CD4-positive, alpha-beta T cell (primary cell): ENCODE results near the gene EVA1A. TPM values are rescaled to one million over a fixed set of nuclear protein-coding genes. Genes with fewer than 3 reads are reported as not detected.

Experiments
- ATAC-seq: fragments of 200-7000 bp; cut with Tn5 transposase; one replicate; pipeline ENCODE4 v1.10.0; 2022; ENCODE audit warnings: mild to moderate bottlenecking; ENCODE audit not compliant: poor library complexity
- CTCF ChIA-PET: fragments of 350-600 bp; sonication (Branson Sonifier 250); formaldehyde crosslinking; loops from one replicate; lab custom pipeline; 2021; ENCODE audit warnings: antibody characterized with exemption, inconsistent platforms; lab: Charles Lee
- POLR2A ChIA-PET: fragments of 350-600 bp; sonication (Branson Sonifier 250); formaldehyde crosslinking; loops from one replicate; lab custom pipeline; 2021; ENCODE audit warnings: antibody characterized with exemption, inconsistent platforms; lab: Charles Lee
- DNase-seq, 14 experiments: peaks; one replicate each; pipeline ENCODE4 v3.0.0-alpha.2; 2013 to 2020; ENCODE audit warnings: mixed read lengths in 2 of 14
- H3K27ac ChIP-seq, 2 donors: one replicate each; pipeline versions ENCODE4 v1.5.1 to v1.7.0; 2013; ENCODE audit warnings: low read length in 2 of 2, low read depth in 1 of 2, mild to moderate bottlenecking in 1 of 2
- H3K27me3 ChIP-seq, 2 experiments: 1 replicate in 1 of 2; 2 replicates in 1 of 2; pipeline versions ENCODE4 v1.6.1 to v1.7.0; 2013; ENCODE audit warnings: low read length in 2 of 2, control low read depth in 1 of 2, mild to moderate bottlenecking in 1 of 2, moderate library complexity in 1 of 2; ENCODE audit not compliant: insufficient read depth in 2 of 2, control insufficient read depth in 1 of 2
- H3K36me3 ChIP-seq: one replicate; pipeline ENCODE4 v1.6.1; 2013; ENCODE audit warnings: low read length, control low read depth; ENCODE audit not compliant: insufficient read depth
- H3K4me1 ChIP-seq: one replicate; pipeline ENCODE4 v1.6.1; 2013; ENCODE audit warnings: low read length, control low read depth; ENCODE audit not compliant: insufficient read depth
- H3K4me3 ChIP-seq: one replicate; pipeline ENCODE4 v1.5.1; 2013; ENCODE audit warnings: mild to moderate bottlenecking, low read length, moderate library complexity
- H3K9me3 ChIP-seq, 2 experiments: 1 replicate in 1 of 2; 2 replicates in 1 of 2; pipeline versions ENCODE4 v1.6.1 to v1.7.0; 2013; ENCODE audit warnings: low read length in 2 of 2, mild to moderate bottlenecking in 2 of 2, control low read depth in 1 of 2, moderate library complexity in 1 of 2; ENCODE audit not compliant: control insufficient read depth in 1 of 2, insufficient read depth in 1 of 2
- H3K27ac Mint-ChIP-seq: one replicate; pipeline ENCODE4 v1.8.0; 2020; ENCODE audit warnings: mixed read lengths
- H3K27me3 Mint-ChIP-seq: one replicate; pipeline ENCODE4 v1.8.0; 2021; ENCODE audit warnings: mixed read lengths
- H3K36me3 Mint-ChIP-seq: one replicate; pipeline ENCODE4 v1.8.0; 2021; ENCODE audit warnings: low read depth, mixed read lengths
- H3K4me1 Mint-ChIP-seq: one replicate; pipeline ENCODE4 v1.8.0; 2021; ENCODE audit warnings: low read depth, mixed read lengths
- H3K4me3 Mint-ChIP-seq: one replicate; pipeline ENCODE4 v1.8.0; 2020; ENCODE audit warnings: mild to moderate bottlenecking, mixed read lengths
- H3K9me3 Mint-ChIP-seq: one replicate; pipeline ENCODE4 v1.8.0; 2020; ENCODE audit warnings: mixed read lengths
- CTCF ChIP-seq: fragments of 200-600 bp; IDR thresholded peaks from one replicate; pipeline ENCODE4 v1.8.0; 2022; ENCODE audit warnings: antibody characterized with exemption, mild to moderate bottlenecking
- intact Hi-C, 2 experiments: fragments of 100-400 bp; cut with DNase I in 1 of 2; cut with micrococcal nuclease in 1 of 2; formaldehyde crosslinking; loops; one replicate each; pipeline versions ENCODE4 v1.15.1 to v1.9.0; 2023 to 2025; cut with DNase I, micrococcal nuclease
- total RNA-seq, 174 experiments: library from RNA in 2 of 174; stranded (reverse) in 2 of 174; gene quantifications; one replicate each; pipeline ENCODE4 v1.2.3 and lab custom pipeline; 2021 to 2026

Gene EVA1A
- total RNA-seq, 2 experiments from 2014 or later, result not detected

- POLR2A ChIA-PET, result no interaction called here
These were observed 12.6 kb downstream of the EVA1A start for GRCh38 chr2:75548036-75548573.

GRCh38 chr2:75547345-75548035 is 13.2 kb downstream of the EVA1A start:
- intact Hi-C loops, result no loop called here
- Histone ChIP-seq H3K27me3 (peaks cover 2 to 6% of the 10 kb centered on the region in 2 experiments), H3K9me3 (no peaks in the 10 kb centered on the region), H3K4me1 (no peaks in the 10 kb centered on the region), H3K4me3 (no peak overlapping the region), H3K27ac (no peak overlapping the region), H3K36me3 (no peaks in the 10 kb centered on the region)
- Mint-ChIP-seq H3K27me3 (peaks cover 20% of the 10 kb centered on the region), H3K36me3 (no peaks in the 10 kb centered on the region), H3K9me3 (no peaks in the 10 kb centered on the region), H3K4me3 (no peak overlapping the region), H3K27ac (no peak overlapping the region), H3K4me1 (no peaks in the 10 kb centered on the region)
- POLR2A ChIA-PET, result no interaction called here
- no peak for ATAC-seq
- TF ChIP-seq CTCF, result no peak
- CTCF ChIA-PET, result no interaction called here
- no peak for DNase-seq

More at GRCh38 chr2:75548036-75548573, 12.6 kb downstream of the EVA1A start:
- ATAC-seq (no peak), DNase-seq (peak in 5 of 14 experiments; percentile 2 to 35 (median 21))
- peaks cover 2 to 6% of the 10 kb centered on the region in 2 experiments for H3K27me3 ChIP-seq
- no peak overlapping the region for H3K27ac ChIP-seq
- intact Hi-C loops, result no loop called here
- no peaks in the 10 kb centered on the region for H3K9me3 ChIP-seq
- no peak for TF ChIP-seq CTCF
- CTCF ChIA-PET, result no interaction called here
- H3K4me1 ChIP-seq, result no peaks in the 10 kb centered on the region
- no peaks in the 10 kb centered on the region for H3K36me3 Mint-ChIP-seq
- H3K4me3 ChIP-seq, result no peak overlapping the region
- H3K27me3 Mint-ChIP-seq, result peaks cover 20% of the 10 kb centered on the region
- no peak overlapping the region for H3K4me3 Mint-ChIP-seq
- no peaks in the 10 kb centered on the region for H3K9me3 Mint-ChIP-seq
- H3K36me3 ChIP-seq, result no peaks in the 10 kb centered on the region
- H3K4me1 Mint-ChIP-seq, result no peaks in the 10 kb centered on the region
- no peak overlapping the region for H3K27ac Mint-ChIP-seq

- Mint-ChIP-seq H3K27ac (no peak overlapping the region), H3K9me3 (peaks cover 4% of the 10 kb centered on the region), H3K4me3 (no peak overlapping the region), H3K36me3 (no peaks in the 10 kb centered on the region), H3K27me3 (peaks cover 18% of the 10 kb centered on the region), H3K4me1 (no peaks in the 10 kb centered on the region)
- H3K27ac ChIP-seq, result no peak overlapping the region
- no peaks in the 10 kb centered on the region for H3K36me3 ChIP-seq
- ChIA-PET POLR2A (no interaction called here), CTCF (no interaction called here)
- no peak for TF ChIP-seq CTCF
- H3K4me1 ChIP-seq, result no peaks in the 10 kb centered on the region
- no peak overlapping the region for H3K4me3 ChIP-seq
- intact Hi-C loops, result no loop called here
- H3K9me3 ChIP-seq, result no peaks in the 10 kb centered on the region
- no peak for DNase-seq
- ATAC-seq, result no peak
- peaks cover 2 to 6% of the 10 kb centered on the region in 2 experiments for H3K27me3 ChIP-seq
These were observed 14.8 kb downstream of the EVA1A start for GRCh38 chr2:75545922-75546321.
